ENCODE results near the gene UQCR11.

UQCR11 gene

DNA sequence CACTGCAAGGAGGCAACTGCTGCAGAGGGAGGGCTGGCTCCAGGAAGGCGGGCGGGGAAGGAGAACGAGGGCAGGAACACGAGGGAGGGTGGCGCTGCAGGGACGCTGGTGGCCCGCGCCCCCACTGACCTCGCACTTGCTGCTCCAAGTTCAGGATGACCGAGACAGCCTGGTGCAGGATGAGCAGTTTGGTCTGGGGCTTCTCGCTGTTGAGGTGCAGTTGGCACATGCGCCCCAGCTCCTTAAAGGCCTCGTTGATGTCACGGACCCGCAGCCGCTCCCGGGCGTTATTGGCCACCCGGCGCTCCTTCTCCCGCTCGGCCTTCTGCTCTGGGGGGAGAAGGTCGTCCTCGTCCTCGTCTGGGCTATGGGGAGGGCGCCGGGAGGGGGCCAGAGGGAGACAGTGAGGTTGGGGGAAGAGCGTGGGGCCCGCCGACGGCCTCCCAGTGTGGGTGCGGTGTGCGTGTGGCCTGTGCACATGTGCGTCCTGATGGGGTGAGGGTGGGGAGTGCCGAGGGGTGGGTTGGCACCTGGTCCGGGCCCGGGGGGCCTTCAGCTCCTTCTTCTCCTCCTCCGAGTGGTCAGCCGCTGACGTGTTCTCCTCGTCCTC lies 10.0 kb upstream of the UQCR11 start:
- ATAC-seq (no peak), DNase-seq (no peak)

DNA sequence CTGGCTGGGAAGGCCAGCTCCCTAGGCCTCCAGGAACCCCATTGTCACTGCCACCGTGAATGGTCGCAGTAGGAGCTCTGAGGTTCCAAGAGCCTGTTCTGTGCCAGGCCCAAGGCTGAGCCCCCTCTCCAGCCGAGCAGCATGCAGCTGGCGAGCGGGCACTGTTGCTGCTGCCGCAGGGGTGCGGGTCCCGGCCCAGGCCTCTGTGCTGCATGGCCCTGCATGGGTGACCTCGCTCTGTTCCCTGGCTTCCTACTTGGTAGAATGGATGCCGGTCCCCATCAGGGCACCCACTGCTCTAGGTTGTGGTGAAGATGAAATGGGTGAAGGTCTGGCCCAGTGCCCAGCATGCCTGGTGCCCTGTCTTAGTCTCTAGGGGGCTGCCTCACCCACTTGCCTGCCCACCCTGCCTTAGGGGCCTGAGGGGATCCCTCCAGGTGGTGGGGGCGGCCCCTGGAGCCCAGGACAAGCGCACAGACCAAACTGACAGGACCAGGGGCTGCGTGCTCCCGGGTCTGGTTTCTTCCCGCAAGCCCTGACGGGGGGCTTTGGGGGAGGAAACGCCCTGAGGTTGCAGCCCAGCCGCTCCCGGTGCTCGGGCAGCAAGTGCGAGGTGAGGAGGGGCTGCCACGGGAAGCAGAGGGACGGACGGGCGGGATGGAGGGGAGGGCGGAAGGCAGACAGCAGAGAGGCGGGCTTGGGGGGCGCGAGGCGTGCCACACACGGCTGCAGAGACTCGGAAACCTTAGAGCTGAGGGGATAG lies 8.7 kb upstream of the UQCR11 start:
- ATAC-seq (no peak), DNase-seq (no peak)

DNA sequence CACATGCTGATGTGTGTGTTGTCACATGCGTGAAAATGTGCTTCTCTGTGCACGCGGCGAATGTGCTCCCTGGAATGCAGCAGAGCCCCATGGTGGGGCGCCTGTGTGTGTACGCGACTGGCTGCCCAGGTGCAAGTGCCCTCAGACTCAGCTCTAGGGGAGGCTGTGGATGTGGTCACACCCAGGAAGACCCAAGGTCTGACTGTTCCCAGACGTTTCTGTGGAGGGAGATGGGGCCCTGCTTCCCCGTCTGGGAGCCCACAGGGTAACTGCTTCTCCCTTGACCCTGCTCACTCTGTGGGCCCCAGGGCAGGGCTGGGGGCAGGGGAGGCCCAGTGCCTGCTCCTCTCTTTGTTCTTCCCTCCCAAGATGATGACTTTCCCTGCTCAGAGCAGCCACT lies 7.9 kb upstream of the UQCR11 start:
- DNase-seq (no peak), ATAC-seq (no peak)

DNA sequence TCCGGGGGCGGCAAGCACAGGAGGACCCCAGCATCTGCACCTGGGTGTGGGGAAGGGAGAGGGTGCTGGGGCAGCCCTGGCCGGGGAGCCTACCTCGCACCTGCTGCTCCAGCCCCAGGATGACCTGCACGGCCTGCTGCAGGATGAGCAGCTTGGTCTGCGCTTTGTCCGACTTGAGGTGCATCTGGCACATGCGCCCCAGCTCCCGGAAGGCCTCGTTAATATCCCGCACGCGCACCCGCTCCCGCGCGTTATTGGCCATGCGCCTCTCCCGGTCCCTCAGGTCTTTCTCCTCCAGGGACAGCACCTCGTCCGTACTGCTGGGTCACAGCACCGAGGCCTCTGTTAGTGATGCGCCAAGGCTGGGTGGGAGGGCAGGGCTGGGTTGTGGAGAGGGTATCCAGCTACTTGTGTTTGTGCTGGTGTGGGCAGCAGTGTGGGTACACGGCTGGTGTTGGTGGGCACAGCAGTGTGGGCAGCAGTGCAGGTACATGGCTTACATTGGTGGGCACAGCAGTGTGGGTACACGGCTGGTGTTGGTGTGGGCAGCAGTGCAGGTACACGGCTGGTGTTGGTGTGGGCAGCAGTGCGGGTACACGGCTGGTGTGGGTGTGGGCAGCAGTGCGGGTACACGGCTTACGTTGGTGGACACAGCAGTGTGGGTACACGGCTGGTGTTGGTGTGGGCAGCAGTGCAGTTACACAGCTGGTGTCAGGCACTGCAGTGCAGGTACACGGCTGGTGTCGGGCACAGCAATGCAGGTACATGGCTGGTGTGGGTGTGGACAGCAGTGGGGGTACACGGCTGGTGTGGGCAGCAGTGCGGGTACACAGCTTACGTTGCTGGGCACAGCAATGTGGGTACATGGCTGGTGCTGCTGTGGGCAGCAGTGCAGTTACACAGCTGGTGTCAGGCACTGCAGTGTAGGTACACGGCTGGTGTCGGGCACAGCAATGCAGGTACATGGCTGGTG lies 7.1 kb upstream of the UQCR11 start:
- ATAC-seq, result no peak
- no peak for DNase-seq

DNA sequence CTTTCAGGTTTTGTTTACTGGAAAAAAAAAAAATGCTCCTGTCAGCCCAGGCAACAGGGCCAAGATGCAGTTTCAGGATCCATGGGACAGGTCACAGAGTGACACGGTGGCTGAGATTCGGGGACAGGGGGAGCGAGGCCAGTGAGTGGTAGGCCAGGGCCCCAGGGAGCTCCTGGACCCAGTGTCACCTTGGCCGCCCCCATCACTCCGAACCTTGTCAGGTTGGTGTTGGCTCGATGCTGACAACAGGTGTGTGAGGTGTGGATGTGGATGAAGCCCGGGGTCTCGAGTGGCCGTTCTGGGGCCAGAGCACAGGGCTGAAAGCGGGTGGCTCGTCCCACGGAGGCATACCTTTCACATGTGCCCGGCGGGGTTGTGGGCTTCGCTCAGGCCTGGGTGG lies 6.1 kb upstream of the UQCR11 start:
- DNase-seq (no peak), ATAC-seq (no peak)

DNA sequence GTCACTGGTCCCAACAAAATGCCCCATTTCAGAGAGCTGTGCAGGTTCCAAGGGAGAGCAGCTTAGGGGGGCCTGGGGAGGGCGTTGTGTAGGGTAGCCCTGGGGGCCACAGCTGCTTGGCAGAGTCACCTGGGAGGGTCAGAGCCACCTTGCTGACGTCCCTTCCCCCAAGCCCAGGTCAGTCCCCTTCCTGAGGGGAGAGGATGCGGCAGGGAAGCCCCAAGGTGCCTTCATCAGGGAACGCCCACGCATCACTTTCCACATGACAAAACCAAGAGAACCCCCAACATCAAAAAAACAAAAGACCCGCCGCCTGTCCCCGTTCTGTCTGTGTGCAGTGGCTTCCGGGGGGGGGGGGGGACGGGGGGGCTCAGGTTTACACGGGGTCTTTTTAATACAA lies 5.3 kb upstream of the UQCR11 start:
- ATAC-seq (no peak), DNase-seq (no peak)

DNA sequence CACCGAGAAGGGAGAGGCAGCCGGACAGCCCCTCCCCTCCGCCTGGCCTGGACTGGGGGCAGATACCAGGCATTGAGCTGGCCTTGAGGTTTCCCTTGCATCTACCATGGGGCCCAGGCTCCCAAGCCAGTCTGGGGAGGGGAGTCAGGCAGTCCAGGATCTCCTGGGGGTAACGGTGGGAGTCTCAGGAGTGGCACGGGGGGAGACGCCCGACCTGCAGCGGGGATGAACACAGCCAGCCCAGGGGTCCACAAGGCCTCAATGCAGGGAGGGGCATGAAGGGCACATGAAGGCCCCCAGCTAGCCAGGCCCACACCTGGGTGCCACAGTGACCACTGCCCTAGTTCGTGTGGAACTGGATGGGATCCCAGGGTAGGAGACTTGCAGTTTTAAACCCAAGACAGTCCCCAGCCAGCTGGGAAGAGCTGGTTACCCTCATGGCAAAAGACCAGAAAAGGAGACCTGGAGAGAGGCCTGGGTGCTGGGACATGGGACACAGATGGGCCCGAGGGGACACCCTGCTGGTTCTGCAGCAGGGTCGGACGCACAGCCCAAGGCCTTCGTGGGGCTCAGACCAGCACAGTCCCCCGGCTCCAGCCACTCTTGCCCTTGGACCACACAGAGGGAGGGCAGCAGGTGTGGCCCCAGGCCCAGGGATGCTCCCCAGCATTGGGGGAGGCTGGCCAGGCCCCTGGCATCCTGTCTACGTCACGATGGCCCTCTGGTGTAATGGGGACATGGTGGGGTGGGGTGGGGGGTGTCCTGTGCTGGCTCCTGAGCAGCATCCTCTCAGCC lies 4.6 kb upstream of the UQCR11 start:
- ATAC-seq, result no peak
- no peak for DNase-seq

DNA sequence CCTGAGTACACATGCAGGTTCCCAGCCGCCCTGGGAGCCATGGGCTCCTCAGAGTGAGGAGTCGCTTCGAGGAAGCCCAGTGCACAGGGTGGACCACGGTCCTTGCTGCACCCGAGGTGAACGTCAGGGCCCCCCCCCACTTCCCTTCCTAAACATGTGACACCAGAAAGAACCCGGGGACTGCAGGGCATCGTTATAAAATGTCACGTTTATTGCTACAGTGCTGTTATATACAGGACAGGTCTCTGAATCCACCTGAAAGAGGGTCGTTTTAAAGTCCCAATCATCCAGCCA lies 3.8 kb upstream of the UQCR11 start:
- no peak for ATAC-seq
- DNase-seq, result no peak

DNA sequence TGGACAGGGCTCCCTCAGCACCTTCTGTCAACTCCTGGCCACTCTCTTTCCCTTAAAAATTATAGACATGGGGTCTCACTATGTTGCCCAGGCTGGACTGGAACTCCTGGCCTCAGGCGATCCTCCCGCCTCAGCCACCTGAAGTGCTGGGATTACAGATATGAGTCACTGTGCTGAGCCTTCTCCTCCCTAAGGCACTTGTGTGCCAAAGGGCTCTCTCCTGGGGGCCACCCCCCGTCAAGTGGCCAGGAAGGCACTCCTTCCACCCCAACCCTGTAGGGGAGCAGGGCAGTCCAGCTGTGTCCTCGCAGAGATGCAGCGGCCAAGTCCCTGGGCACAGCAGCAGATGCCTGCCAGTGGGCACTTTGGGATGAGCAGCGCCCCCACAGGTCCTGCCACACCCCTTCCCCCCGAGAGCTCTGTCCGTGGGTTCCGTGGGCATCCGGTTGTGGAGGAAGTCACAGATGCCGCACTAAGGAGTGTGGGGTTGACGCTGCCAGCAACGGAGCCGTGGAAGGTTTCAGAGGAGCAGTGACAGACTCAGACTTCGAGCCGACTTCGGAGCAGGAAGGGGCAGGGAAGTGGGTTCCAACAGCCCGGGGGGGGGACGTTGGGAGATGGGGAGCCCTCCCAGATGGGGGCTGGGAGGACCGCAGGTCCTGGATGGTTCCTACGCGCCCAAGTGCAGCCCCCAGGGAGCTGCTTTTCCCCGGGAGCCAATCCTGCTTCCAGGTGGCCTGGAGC lies 3.3 kb upstream of the UQCR11 start:
- DNase-seq (no peak), ATAC-seq (no peak)

DNA sequence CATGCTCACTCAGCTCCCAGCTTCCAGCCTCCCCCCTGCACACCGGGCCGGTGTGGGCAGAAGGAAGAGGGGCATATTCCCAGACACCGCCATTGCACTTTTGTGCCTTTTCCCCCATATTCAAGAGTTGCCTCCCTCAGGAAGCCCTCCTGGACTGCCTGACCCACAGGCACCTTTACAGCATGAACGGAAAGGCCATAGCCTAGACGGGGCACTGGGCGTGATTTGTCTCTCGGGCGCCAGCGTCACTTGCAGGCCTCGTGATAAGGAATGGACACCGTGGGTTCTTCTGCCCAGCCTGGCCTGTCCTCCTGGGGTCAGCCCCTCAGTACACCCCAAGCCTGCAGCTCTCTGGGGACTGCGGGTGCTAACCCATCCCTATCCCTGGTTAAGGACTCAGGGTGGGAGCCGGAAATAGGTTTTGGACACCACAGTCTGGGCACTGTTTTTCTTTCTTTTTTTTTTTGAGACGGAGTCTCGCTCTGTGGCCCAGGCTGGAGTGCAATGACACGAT lies 933 bp upstream of the UQCR11 start:
- ATAC-seq (no peak), DNase-seq (no peak)

DNA sequence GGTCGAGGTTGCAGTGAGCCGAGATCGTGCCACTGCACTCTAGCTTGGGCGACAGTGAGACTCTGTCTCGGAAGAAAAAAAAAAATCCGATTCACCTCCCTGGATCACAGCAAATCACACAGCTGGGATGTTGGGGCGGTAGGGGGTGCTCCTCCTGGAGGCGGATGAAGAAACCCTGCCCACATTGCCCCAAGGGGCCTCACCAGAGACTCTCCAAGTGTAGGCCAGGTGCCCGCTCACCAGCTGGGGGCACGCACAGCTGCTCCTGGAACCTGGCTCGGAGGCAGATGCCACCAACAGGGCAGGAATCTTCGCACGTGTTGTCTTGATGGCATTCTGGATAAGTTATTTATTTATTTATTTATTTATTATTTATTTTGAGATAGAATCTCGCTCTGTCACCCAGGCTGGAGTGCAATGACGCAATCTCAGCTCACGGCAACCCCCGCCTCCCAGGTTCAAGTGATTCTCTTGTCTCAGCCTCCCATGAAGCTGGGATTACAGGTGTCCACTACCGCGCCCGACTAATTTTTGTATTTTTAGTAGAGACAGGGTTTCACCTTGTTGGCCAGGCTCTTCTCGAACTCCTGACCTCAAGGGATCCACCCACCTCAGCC lies 3.1 kb downstream of the UQCR11 start:
- no peak for ATAC-seq
- DNase-seq, result no peak

DNA sequence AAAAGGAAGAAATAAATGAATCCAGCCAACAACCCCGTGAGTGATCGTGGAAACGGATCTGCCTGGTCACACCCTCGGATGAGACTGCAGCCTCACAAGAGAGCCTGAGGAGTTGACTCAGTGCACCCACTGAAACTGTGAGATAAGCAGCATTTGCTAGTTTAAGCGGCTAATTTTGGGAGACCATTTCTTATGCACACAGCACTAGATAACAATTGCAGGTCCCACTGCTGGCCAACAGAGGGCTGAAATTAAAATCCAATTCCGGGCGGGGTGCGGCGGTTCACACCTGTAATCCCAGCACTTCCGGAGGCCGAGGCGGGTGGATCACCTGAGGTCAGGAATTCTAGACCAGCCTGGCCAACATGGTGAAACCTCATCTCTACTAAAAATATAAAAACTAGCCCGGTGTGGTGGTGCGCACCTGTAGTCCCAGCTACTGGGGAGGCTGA lies 3.6 kb downstream of the UQCR11 start:
- ATAC-seq, result no peak
- no peak for DNase-seq

DNA sequence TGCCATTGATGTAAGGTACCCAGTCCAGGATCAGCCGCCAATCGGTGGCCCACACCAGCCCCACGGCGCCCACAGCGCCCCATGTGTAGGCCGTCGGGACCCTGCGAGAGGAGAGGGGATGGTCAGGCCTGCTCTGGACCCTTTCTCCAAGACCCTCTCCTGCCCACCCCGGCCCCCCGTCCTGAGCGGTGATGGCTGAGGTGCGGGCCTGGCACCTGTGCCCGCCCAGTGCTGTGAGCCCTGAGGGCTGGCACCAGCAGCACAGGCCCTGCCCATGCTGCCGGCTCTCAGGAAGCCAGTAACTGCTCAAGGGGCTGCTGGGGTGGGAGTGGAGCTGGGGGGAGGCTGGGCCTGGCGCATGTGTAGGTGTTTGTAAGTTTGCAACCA lies 5.8 kb downstream of the UQCR11 start:
- ATAC-seq, result no peak
- DNase-seq, result no peak

DNA sequence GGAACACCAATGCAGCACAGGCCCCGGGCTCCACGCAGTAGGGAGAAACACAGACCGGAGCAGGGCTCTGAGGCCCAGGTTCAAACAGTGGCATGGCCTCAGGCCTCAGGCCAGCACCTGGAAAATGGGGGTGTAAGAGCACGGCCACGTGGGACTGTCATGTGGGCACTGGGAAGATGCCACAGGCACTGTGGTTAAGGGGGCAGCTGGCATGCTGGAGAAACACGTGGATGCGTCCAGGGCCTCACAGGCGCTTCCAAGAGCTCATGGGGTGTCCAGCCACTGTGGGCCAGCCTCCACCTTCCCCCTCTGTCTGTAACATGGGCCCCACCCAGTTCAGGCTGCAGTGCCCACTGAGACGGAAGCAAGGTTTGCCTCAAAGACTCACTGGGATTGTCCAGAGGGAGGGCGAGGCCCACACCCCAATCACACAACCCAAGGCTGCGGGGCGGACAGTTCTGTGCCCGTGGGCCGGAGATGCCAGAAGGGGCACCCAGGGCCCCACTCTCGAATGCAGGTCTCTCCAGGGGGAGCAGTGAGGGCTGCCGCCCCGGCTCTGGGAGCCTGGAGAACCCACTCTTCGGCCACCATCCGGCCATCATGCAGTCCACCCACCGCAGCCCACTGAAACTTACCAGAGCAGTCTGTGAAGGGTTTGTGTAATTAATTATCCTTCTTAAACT lies 6.3 kb downstream of the UQCR11 start:
- DNase-seq (no peak), ATAC-seq (no peak)

DNA sequence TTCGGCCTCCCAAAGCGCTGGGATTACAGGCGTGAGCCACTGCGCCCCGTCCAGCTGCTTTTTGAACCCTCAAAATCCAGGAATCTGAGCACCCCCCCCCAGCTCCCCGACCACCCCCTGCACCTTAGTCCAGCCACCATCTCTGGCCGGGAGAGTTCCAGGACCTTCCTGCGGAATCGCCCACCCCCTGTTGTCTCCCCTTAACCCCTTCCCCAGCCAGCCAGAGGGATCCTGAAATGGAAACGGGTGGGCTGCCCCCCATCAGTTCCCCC lies 11.8 kb downstream of the UQCR11 start:
- DNase-seq, result no peak
- no peak for ATAC-seq

DNA sequence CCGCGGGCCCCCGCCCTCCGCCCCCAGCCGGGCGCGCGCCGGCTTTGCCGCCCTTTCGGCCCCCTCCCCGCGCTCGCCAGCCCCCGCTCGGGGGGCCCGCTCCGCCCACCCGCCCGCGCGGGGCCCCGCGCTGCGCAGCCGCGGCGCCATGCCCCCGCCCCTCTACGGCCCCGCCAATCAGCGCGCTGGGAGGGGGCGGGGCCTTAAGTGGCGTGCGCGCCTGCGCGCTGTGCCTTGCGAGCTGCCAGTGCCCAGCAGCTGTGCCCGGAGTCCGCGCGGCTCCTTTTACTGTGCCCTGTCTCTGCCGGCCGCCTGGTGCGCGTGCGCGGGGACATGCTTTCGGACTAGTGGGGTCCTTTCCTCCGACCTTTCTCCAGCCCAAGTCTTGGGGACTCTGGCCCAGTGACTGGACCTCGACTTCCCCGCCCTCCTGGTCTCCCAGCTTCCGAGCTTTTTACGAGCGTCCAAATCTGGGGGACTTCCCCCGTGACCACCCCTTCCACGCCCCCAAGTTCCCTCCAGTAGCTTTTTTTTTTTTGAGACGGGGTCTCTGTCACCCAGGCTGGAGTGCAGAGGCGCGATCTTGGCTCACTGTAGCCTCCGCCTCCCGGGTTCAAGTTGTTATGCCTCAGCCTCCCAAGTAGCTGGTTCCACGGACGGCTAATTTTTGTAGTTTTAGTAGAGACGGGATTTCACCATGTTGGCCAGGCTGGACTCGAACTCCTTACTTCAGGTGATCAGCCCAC lies 12.3 kb downstream of the UQCR11 start, which contains the start of gene MBD3:
Gene MBD3 (minus strand): TSS at position 111 of the 746 bp plus-strand sequence. CDS start 234 bp downstream, outside the sequence.
- ATAC-seq, result peak; percentile 80
- peak; percentile 93 for DNase-seq

DNA sequence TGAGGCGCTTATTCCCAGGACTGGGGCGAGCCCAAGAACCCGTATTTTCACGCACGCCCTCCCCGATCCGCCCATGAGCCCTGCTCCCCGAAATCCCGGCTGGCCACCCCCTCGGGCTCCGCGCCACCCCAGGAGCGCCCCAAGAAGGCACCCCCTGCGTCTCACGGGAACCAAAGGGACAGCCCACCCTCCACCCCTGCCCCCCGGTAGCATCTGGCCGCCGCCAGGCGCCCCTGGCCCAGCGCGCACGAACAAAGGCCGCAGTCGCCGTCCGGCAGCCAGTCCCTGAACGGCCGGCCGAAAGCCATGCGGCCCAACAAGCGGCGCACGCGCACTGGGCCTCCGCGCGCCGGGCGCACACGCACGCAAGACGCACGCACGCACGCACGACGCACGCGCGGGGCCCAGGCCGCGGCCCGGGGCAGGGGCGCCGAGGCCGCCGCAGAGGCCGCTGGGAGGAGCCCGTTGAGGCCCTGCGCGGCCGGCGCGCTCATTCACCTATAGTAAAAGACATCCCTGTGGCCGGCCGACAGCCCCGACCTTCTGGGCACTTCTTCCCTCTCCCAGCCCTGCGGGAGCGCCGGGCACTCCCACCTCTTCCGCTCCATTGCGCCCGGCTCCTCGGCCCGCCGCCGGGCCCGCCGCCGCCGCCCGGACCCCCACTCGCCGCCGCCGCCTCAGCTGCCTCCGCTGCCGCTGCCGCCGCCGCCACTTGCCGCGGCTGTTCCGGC lies 13.1 kb downstream of the UQCR11 start:
- ATAC-seq (peak; percentile 87), DNase-seq (peak; percentile 89)

DNA sequence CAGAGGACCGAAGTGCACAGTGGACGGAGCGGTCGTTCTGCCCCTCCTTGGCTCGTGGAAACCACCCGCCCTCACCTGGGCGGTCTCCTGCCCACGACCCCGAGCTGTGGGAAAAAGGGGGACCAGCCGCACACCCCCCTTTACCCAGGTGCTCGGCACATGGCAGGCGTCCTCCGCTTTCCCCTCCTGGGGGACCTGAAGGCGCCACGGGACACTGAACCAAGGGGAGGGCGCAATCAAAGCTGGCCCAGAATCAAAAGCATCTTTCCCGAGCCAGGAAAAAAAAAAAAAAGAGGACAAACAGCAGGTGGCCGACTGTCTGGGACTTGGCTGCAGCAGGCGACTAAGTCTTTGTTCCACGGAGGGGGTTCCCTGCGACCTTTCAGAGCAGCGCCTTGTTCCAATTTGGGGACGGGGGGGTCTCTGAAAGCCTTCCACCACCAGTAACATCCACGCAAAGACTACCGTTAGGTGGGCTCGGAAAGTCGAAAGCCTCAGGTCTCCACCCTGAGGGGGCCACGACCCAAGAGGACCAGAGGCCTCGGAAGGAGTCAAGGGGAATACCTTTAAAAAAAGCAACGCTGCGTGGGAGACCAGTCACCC lies 13.7 kb downstream of the UQCR11 start:
- DNase-seq (peak; percentile 32), ATAC-seq (no peak)

All from stimulated activated naive CD8-positive, alpha-beta T cell treated with anti-CD3 and anti-CD28 coated beads, Interleukin-15, Interleukin-2, amounts not matched to agents 100 U/mL and 50 U/mL, for 24 hours (primary cell).